Activated naive CD8-positive, alpha-beta T cell treated with anti-CD3 and anti-CD28 coated beads, Interleukin-2, amount 10 ng/mL, durations not matched to agents 7 days and 5 days (primary cell): ENCODE results near the gene FANCM. TPM values are rescaled to one million over a fixed set of nuclear protein-coding genes. Genes with fewer than 3 reads are reported as not detected.
A peak's percentile ranks its signal among the peaks of the same experiment; 100 is the strongest.

Experiments
- ATAC-seq: fragments of 150-1000 bp; cut with Tn5 transposase; one replicate; pipeline ENCODE4 v1.10.0; 2021; ENCODE audit warnings: low read depth, moderate library complexity
- POLR2A ChIA-PET: fragments of 350-600 bp; sonication (Branson Sonifier 250); formaldehyde crosslinking; loops from one replicate; lab custom pipeline; 2021; ENCODE audit warnings: antibody characterized with exemption; lab: Charles Lee
- DNase-seq: peaks from one replicate; pipeline ENCODE4 v3.0.0; 2021
- H3K27ac Mint-ChIP-seq: one replicate; pipeline ENCODE4 v1.8.0; 2022; ENCODE audit warnings: mild to moderate bottlenecking, mixed read lengths
- H3K27me3 Mint-ChIP-seq: one replicate; pipeline ENCODE4 v1.8.0; 2022; ENCODE audit warnings: mild to moderate bottlenecking, moderate library complexity, mixed read lengths
- H3K36me3 Mint-ChIP-seq: one replicate; pipeline ENCODE4 v1.8.0; 2021; ENCODE audit warnings: mild to moderate bottlenecking, mixed read lengths
- H3K4me1 Mint-ChIP-seq: one replicate; pipeline ENCODE4 v1.8.0; 2021; ENCODE audit warnings: mixed read lengths
- H3K4me3 Mint-ChIP-seq: one replicate; pipeline ENCODE4 v1.8.0; 2022; ENCODE audit warnings: mild to moderate bottlenecking, moderate library complexity, mixed read lengths
- H3K9me3 Mint-ChIP-seq: one replicate; pipeline ENCODE4 v1.8.0; 2021; ENCODE audit warnings: mixed read lengths
- total RNA-seq, 2 experiments: library from RNA; stranded (reverse); gene quantifications; one replicate each; pipeline ENCODE4 v1.2.3, GENCODE V29; 2021

FANCM gene
- total RNA-seq, 2 experiments from 2014 or later: 15.0 to 17.7 TPM

DNA sequence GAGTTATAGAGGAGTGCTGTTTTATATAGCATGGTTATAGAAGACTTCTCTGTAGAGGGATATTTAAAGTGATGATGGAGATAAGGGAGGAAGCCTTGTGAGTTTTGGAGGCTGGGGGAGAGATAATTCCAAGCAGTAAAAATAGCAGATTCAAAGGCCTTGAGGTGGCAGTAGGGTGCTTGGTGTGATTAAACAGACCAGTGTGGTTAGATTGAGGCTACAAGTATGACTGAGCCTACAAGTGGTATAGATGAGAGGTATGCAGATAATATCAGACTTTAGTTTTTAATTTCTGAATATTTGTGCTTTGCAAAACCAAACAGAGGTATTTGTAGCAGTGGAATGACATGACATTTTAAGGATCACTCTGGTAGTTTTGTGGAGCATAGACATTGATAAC is 20.3 kb downstream of the FANCM start:
- Mint-ChIP-seq H3K4me3 (no peak overlapping the region), H3K27ac (peak overlapping the region; percentile 7), H3K27me3 (no peaks in the 10 kb centered on the region), H3K4me1 (peaks cover 9% of the 10 kb centered on the region), H3K9me3 (no peaks in the 10 kb centered on the region), H3K36me3 (peaks cover 13% of the 10 kb centered on the region)
- POLR2A ChIA-PET: no interaction called here
- no peak for DNase-seq
- ATAC-seq: peak; percentile 84

DNA sequence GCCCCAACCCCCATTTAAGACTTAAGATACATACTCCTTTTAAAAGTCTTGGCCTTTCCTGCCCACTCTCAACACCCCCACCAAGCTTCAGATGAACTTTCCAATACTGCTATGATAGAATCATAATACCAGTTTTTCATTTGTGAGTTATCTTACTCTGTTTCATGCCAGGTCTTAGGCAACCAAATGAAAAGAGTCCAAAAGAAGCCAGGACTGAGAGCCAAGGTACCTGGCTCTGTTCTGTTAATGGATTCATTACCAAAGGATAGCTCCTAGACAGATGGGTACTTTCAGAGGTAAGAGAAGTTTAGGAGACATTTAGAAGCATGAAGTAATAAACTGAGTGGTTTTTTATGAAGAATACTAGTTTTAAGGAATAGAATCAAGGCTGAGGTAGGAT is 34.2 kb downstream of the FANCM start:
- Mint-ChIP-seq H3K4me1 (no peaks in the 10 kb centered on the region), H3K27me3 (no peaks in the 10 kb centered on the region), H3K9me3 (no peaks in the 10 kb centered on the region), H3K27ac (no peak overlapping the region), H3K4me3 (no peak overlapping the region), H3K36me3 (peaks cover 10% of the 10 kb centered on the region)
- ATAC-seq: no peak
- no peak for DNase-seq
- POLR2A ChIA-PET: no interaction called here

DNA sequence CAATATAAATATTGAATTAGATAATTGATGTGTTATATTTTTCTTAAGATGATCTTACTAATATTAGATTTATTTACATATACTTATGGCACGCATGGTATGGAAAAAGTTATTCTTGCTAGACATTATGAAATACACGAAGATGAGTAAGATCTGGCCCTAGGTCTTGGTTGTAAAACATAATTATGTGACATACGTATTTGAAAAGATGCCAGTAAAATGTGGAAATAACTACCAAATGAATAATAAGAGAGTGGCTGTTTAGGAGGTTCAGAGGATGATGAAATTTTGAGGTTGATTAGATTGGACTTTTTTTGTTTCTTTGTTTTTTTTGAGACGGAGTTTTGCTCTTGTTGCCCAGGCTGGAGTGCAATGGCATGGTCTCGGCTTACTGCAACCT is 41.3 kb downstream of the FANCM start:
- ATAC-seq (no peak), DNase-seq (no peak)
- POLR2A ChIA-PET: no interaction called here
- Mint-ChIP-seq H3K4me3 (no peak overlapping the region), H3K9me3 (no peaks in the 10 kb centered on the region), H3K4me1 (no peaks in the 10 kb centered on the region), H3K27me3 (no peaks in the 10 kb centered on the region), H3K27ac (no peak overlapping the region), H3K36me3 (peaks cover 14% of the 10 kb centered on the region)

DNA sequence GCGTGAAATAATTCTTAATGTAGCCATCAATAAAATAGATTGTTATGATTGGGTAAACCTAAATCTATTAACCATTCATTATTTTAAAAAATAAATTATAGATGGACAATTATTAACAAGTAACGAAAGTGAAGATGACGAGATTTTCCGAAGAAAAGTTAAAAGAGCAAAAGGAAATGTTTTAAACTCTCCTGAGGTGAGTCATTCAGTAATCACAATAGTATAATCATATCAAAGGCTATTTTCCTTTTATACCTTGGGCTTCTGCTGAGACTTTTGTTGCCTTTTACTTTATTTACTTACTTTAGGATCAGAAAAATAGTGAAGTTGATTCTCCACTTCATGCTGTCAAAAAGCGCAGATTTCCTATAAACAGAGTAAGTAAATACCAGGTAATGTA is 45.6 kb downstream of the FANCM start:
- POLR2A ChIA-PET: no interaction called here
- Mint-ChIP-seq H3K27me3 (no peaks in the 10 kb centered on the region), H3K4me1 (no peaks in the 10 kb centered on the region), H3K27ac (no peak overlapping the region), H3K9me3 (no peaks in the 10 kb centered on the region), H3K4me3 (no peak overlapping the region), H3K36me3 (peaks cover 9% of the 10 kb centered on the region)
- ATAC-seq (no peak), DNase-seq (no peak)

DNA sequence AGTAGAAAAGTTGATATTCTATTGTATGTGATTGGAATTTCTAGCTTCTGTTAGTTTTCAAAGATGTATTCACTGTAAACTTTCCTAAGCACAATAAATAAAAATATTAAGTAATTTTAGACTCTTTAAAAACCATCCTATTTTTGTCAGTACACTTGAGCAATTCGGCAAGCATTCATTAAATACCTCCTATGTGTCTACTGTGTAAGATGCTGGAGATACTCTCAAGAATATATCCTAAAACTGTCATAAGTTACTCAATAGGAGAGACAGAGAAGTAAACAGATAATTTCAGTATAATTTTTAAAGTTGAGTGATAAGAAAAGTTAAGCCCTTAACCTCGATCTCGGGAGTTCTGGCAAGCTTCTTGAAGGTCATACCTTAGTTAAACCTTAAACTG is 46.1 kb downstream of the FANCM start:
- H3K36me3 Mint-ChIP-seq: peaks cover 13% of the 10 kb centered on the region

DNA sequence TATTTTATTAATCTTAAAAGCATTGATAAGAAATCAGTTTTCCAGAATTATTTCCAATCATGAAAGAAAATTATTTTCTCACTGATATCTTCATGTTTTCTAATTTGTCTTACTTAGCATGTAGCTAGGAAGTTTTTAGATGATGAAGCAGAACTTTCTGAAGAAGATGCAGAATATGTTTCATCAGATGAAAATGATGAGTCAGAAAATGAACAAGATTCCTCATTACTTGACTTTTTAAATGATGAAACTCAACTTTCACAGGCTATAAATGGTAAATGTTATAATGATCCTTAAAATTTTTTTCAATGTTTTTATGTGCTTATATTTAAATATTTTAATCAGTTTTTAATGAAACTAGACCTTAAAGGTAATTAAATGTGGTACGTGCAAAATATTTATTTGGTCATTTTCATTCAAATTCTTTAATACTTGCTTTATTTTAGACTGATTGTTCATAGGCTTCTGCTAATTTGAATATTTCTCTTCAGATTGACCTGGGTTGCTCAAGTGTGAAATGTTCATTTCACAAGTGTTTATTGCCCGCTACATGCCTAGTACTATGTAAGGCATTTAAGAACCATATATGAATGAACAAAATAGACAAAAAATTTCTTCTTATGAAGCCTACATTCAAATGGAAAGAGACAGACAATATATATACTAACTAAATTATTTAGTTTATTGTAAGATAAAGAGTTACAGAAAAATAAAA is 49.5 kb downstream of the FANCM start:
- no peak for DNase-seq
- POLR2A ChIA-PET: no interaction called here
- H3K27me3 Mint-ChIP-seq: no peaks in the 10 kb centered on the region
- peaks cover 22% of the 10 kb centered on the region for H3K36me3 Mint-ChIP-seq
- no peak for ATAC-seq
- no peaks in the 10 kb centered on the region for H3K4me1 Mint-ChIP-seq
- H3K4me3 Mint-ChIP-seq: no peak overlapping the region
- H3K27ac Mint-ChIP-seq: no peak overlapping the region
- no peaks in the 10 kb centered on the region for H3K9me3 Mint-ChIP-seq

More for the DNA sequence above, 46.1 kb downstream of the FANCM start:
- no peaks in the 10 kb centered on the region for H3K27me3 Mint-ChIP-seq
- H3K4me1 Mint-ChIP-seq: no peaks in the 10 kb centered on the region
- ATAC-seq (no peak), DNase-seq (no peak)
- POLR2A ChIA-PET: no interaction called here
- no peak overlapping the region for H3K4me3 Mint-ChIP-seq
- no peak overlapping the region for H3K27ac Mint-ChIP-seq
- no peaks in the 10 kb centered on the region for H3K9me3 Mint-ChIP-seq

DNA sequence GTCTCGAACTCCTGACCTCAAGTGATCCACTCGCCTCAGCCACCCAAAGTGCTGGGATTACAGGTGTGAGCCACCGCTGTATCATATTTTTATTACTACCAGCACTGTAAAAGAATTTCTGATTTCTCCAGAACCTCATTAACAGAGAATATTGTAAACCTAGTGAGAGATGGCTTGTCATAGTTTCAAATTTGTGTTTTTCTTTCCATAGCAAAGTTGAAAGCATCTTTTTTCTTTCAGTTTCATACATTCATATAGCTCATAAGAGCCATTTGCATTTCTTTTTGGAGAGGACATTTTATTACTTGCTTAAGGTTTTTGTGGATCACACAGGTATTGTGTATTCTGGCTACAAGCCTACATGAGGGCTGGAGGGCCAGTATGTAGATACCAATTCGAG is 59.2 kb downstream of the FANCM start:
- H3K9me3 Mint-ChIP-seq: no peaks in the 10 kb centered on the region
- DNase-seq: no peak
- ATAC-seq: no peak
- peaks cover 3% of the 10 kb centered on the region for H3K4me1 Mint-ChIP-seq
- H3K36me3 Mint-ChIP-seq: peaks cover 28% of the 10 kb centered on the region
- POLR2A ChIA-PET: no interaction called here
- peak overlapping the region; percentile 12 for H3K27ac Mint-ChIP-seq
- H3K4me3 Mint-ChIP-seq: no peak overlapping the region
- no peaks in the 10 kb centered on the region for H3K27me3 Mint-ChIP-seq

DNA sequence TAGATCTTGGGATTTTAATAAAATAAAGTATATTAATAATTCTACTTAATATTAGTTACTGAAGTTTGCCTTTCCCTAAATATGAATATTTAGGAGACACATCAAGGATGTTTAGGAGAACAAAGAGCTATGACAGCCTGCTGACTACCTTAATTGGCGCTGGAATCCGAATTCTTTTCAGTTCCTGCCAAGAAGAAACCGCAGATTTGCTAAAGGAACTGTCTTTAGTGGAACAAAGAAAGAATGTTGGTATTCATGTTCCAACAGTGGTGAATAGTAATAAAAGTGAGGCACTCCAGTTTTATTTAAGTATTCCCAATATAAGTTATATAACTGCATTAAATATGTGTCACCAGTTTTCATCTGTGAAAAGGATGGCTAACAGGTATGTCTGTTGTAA is 62.8 kb downstream of the FANCM start:
- POLR2A ChIA-PET: interaction anchor here (1.1 kb wide), 1 partner anchor 55 kb away, joined by 4 read pairs; no protein-coding TSS in a partner anchor
- peaks cover 6% of the 10 kb centered on the region for H3K4me1 Mint-ChIP-seq

DNA sequence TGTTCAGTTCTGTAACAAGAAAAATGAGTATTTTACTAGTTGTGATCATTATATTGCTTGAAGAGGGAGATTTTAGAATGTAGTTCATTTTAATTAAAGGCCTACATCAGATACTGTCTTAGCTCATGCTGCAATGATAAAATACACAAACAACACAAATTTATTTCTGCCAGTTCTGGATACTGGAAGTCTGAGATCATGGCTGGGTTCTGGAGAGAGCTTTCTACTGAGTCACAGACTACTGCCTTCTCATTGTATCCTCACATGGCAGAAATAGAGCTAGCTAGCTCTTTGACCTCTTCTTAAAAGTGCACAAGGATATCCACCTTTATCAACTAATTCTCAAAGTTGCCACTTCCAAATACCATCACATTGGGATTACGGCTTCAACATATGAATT is 63.5 kb downstream of the FANCM start:
- POLR2A ChIA-PET: no interaction called here
- no peaks in the 10 kb centered on the region for H3K27me3 Mint-ChIP-seq

More for the DNA sequence above, 62.8 kb downstream of the FANCM start:
- Mint-ChIP-seq H3K9me3 (no peaks in the 10 kb centered on the region), H3K36me3 (peaks cover 25% of the 10 kb centered on the region), H3K27ac (no peak overlapping the region), H3K27me3 (no peaks in the 10 kb centered on the region), H3K4me3 (no peak overlapping the region)
- DNase-seq (no peak), ATAC-seq (no peak)

DNA sequence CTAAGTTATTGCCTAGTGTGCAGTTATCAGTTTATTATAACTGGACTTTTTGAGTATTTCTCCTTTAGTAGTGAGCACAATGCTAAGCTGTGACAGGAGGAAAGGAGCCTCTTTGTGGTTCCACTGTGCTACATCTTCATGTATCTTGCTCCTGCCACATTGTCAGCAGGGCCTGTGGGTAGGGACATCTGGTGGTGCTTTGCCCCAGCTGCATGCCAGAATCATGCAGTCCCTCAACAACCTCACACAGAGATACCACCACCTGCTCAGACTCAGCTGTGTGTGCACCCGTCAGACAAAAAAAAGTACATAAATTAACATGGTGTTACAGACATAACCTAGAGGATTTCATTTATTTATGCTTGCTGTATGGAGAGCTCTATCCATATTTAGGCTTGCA is 66.2 kb downstream of the FANCM start:
- ATAC-seq: peak; percentile 77
- H3K27me3 Mint-ChIP-seq: no peaks in the 10 kb centered on the region
- H3K4me1 Mint-ChIP-seq: peaks cover 3% of the 10 kb centered on the region
- POLR2A ChIA-PET: interaction anchor here (0.6 to 0.9 kb wide), 2 partner anchors 23 to 66 kb away, joined by 3 read pairs; no protein-coding TSS in a partner anchor
- no peak overlapping the region for H3K4me3 Mint-ChIP-seq
- H3K36me3 Mint-ChIP-seq: peaks cover 28% of the 10 kb centered on the region
- H3K27ac Mint-ChIP-seq: no peak overlapping the region
- H3K9me3 Mint-ChIP-seq: no peaks in the 10 kb centered on the region
- no peak for DNase-seq

More for the DNA sequence above, 63.5 kb downstream of the FANCM start:
- ATAC-seq (no peak), DNase-seq (no peak)
- no peak overlapping the region for H3K4me3 Mint-ChIP-seq
- H3K9me3 Mint-ChIP-seq: no peaks in the 10 kb centered on the region
- peaks cover 6% of the 10 kb centered on the region for H3K4me1 Mint-ChIP-seq
- no peak overlapping the region for H3K27ac Mint-ChIP-seq
- peaks cover 26% of the 10 kb centered on the region for H3K36me3 Mint-ChIP-seq

DNA sequence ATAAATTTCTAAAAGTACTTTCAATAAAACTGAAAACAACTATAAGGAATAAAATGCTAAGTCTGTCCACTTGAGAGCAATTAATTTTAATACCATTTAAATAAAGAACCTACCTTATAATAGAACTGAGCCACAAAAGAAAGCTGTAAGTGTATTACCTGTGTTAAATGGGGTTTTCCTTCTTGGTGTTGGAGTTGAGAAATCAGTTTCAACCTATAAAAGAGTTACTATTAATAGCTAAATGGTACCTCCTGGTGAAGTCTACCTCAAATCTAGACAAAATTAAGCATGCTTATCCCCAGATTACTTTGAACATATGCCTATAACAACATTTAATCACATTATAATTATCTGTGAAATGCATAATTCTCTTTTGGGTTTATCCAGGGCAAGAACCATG is 68.5 kb downstream of the FANCM start:
- ATAC-seq: no peak
- POLR2A ChIA-PET: no interaction called here

DNA sequence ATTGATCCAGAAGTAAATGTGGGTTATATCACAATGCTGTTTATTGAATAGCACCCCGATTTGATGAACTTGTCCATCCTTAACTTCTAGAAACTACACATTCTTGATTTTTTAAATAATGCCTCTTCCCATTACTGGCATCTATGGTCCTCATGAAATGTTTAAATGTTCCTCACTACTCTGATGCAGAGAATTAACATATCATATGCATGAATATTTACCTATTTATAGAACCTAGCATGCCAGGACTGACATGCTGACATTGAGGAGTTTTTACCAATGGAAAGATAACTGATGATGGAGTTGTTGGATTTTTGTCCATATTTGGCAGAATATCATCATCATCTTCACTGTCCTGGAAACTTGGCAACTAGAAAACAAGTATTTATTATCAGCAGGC is 74.4 kb downstream of the FANCM start:
- no peak for DNase-seq
- no peaks in the 10 kb centered on the region for H3K27me3 Mint-ChIP-seq
- H3K36me3 Mint-ChIP-seq: peaks cover 35% of the 10 kb centered on the region
- ATAC-seq: no peak
- POLR2A ChIA-PET: no interaction called here
- no peaks in the 10 kb centered on the region for H3K9me3 Mint-ChIP-seq
- H3K4me1 Mint-ChIP-seq: no peaks in the 10 kb centered on the region
- H3K4me3 Mint-ChIP-seq: no peak overlapping the region
- H3K27ac Mint-ChIP-seq: no peak overlapping the region

More for the DNA sequence above, 68.5 kb downstream of the FANCM start:
- peaks cover 3% of the 10 kb centered on the region for H3K4me1 Mint-ChIP-seq
- H3K36me3 Mint-ChIP-seq: peaks cover 27% of the 10 kb centered on the region
- H3K4me3 Mint-ChIP-seq: no peak overlapping the region
- no peak for DNase-seq
- H3K9me3 Mint-ChIP-seq: no peaks in the 10 kb centered on the region
- H3K27me3 Mint-ChIP-seq: no peaks in the 10 kb centered on the region
- no peak overlapping the region for H3K27ac Mint-ChIP-seq

DNA sequence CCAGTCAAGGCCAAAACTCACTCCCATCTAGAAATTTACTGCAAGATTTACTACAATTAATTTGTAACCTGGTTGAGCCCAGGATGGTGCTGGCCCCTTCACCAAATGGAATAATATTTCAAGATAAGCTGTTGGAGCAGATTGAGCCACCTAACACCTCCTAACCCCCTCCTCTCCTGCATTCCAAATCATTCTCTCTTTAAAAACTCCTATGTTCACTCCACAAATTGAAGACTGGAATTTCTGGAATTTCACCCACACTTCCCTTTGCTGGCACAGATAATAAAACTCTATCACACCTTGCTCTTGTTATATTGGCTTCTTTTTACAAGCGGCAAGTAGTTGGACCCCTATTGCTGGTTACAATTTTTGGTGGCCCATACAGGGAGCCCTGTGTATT is 75.6 kb downstream of the FANCM start:
- no peaks in the 10 kb centered on the region for H3K4me1 Mint-ChIP-seq

DNA sequence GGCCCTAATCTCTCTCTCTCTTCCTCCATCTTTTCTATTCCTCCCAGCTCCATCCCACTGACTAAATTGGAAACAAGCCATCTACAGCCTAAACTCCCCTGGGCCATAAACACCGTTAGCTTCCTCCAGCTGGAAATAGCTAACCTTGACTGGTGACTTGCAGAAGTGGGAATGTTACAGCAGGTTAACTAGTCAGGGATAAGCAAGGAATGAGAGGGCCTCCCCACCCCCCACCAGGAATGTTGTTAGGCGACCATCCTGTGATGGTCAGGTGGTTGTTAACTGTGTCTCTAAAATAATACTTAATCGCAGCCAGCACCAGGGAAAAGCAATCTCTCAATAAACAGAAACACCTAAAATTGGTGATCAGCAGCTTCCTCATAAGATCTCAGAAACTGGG is 76.5 kb downstream of the FANCM start:
- Mint-ChIP-seq H3K36me3 (peaks cover 24% of the 10 kb centered on the region), H3K4me1 (no peaks in the 10 kb centered on the region), H3K4me3 (no peak overlapping the region), H3K27me3 (no peaks in the 10 kb centered on the region), H3K27ac (peak overlapping the region; percentile 54), H3K9me3 (no peaks in the 10 kb centered on the region)
- POLR2A ChIA-PET: interaction anchor here (1.0 kb wide), 1 partner anchor 9 kb away, joined by 3 read pairs; no protein-coding TSS in a partner anchor
- ATAC-seq: no peak
- no peak for DNase-seq

More for the DNA sequence above, 75.6 kb downstream of the FANCM start:
- DNase-seq: no peak
- Mint-ChIP-seq H3K36me3 (peaks cover 30% of the 10 kb centered on the region), H3K9me3 (no peaks in the 10 kb centered on the region), H3K4me3 (no peak overlapping the region), H3K27me3 (no peaks in the 10 kb centered on the region), H3K27ac (no peak overlapping the region)
- ATAC-seq: no peak
- POLR2A ChIA-PET: no interaction called here
